Fibroblast of peridontal ligament (primary cell): Measurements from ENCODE around the gene GRIPAP1.

ENCODE experiments used
- DNase-seq: peaks from one replicate; pipeline ENCODE4 v3.0.0-alpha.2; 2010; ENCODE audit errors: extremely low read depth

Gene GRIPAP1

GRCh38 chrX:48927123-48927522, 74.9 kb downstream of the GRIPAP1 start:
- no peak for DNase-seq

GRCh38 chrX:48924270-48924669, 77.8 kb downstream of the GRIPAP1 start:
- no peak for DNase-seq

GRCh38 chrX:48923771-48924170, 78.3 kb downstream of the GRIPAP1 start:
- DNase-seq, result no peak
